HG02642 (cell line): ENCODE data around the gene DNM1L.

Source experiments
- ATAC-seq: cut with Tn5 transposase; IDR thresholded peaks from one replicate; pipeline ENCODE4 v1.9.1; 2021; ENCODE audit warnings: mild to moderate bottlenecking; ENCODE audit not compliant: unreplicated experiment, poor library complexity

DNM1L gene

DNA sequence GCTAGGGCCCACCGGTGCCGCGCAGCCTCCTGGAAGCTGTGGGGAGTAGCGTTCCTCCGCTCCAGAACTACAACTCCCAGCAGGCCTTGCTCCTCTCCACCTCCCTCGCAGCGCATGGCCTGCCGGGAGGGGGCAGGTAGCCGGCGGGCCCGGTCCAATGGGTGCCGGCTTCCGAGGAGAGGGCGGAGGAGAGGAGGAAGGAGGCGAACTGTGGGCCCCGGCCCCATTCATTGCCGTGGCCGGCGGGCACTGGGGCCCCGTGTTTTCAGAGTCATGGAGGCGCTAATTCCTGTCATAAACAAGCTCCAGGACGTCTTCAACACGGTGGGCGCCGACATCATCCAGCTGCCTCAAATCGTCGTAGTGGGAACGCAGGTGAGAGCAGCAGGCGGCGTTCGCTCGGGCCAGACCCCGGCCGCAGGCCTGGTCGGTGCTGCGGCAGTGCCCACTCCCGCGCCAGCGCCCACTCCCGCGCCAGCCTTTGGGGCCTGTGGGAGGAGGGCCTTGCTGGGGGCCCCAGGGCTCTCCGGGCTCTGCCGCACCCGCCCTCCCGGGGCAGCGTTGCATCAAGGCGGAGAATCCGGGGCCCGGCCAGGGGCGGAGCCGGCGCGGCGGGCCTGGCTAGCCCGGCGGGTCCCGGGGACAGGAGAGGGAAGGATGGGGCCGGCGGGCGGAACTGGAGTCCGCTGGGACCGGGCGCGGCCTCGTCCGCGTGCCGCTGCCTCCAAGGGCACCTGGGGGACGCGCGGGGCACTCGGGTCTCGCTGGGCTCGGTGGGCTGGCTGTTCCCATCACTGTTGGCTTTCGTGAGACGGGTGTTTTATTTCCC lies at the start of gene DNM1L:
DNM1L (plus strand) TSS at position 211 of the 829 bp plus-strand sequence; CDS start at position 274, 63 bp downstream.
- ATAC-seq, result peak; percentile 97

DNA sequence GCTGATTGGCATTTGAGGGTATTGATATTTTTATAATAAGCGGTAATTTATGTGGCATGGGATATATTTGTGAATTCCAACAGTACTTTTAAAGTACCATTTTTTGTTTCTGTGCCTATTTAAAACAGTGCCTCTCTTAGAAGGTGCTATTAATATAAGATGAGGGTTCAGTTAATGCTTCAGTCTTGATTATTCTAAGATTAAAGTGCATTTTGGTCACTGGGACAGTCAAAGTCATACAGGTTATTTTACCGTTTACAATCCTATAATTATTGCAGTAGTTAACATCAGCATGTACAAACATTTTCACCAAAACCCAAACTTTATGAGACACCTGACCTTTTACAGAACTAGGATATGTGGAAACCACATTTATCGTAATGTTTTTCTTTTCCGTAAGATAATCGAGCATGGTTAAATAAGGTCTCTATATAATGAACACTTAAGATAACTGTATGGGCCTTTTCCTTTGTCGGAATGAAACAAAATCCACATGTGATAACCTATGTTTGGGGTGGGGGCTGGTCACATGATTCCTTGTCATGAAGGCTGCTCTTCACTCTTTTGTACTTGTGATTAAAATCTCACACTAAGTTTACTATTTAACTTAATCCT lies 37.7 kb upstream of the DNM1L start:
- ATAC-seq, result no peak

DNA sequence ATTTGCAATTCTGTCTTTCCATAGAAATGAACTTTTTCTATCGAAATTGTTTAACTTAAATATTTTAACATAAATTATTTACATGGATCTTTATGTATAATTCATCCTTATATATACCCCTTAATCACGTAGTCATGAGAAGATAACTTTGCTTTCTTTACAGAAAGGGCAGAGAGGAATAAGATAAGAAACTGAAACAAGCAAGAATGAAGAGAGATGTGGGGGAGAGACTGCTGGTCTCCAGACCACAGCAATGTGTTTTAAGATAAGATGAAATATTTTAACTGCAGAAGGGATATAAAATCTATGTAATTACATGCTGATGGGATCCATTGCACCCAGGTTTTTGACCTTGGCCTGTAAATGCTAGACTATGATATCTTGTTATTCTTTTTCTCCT lies 34.7 kb upstream of the DNM1L start:
- no peak for ATAC-seq

DNA sequence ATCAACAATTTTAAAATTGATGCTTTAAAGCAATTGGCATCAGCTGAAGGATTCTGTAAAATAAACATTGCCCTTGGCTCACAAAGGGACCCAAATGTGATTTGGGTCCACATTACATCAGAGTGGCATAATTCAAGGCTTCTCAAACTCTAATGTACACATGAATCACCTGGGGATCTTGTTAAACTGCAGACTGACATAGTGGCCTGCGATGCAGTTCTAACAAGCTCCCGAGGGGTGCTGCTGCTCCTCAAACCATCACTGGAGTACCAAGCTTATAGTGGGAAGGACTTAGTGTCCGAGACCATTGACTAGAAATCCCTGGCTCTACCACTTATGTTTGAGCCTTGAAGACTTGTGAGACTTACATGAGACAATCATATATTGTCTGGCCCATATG lies 31.8 kb upstream of the DNM1L start:
- ATAC-seq, result no peak

DNA sequence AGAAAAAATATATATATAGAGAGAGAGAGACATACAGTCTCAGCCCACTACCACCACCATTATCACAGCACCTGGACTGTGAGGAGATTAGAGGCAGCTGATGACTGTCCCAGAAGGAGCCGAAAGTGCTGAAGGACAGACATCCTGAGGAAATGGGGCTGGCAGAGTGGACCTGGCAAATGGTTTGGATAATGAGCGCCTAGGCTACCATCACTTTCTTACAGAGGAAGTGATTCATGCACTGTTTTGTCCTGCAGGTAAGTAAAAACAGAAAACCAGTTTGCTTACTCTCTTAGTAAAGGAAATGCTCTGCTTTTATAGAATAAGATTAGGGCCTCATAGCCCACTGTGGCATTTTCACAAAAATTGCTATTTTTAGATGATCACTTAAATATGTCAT lies 28.6 kb upstream of the DNM1L start:
- no peak for ATAC-seq

DNA sequence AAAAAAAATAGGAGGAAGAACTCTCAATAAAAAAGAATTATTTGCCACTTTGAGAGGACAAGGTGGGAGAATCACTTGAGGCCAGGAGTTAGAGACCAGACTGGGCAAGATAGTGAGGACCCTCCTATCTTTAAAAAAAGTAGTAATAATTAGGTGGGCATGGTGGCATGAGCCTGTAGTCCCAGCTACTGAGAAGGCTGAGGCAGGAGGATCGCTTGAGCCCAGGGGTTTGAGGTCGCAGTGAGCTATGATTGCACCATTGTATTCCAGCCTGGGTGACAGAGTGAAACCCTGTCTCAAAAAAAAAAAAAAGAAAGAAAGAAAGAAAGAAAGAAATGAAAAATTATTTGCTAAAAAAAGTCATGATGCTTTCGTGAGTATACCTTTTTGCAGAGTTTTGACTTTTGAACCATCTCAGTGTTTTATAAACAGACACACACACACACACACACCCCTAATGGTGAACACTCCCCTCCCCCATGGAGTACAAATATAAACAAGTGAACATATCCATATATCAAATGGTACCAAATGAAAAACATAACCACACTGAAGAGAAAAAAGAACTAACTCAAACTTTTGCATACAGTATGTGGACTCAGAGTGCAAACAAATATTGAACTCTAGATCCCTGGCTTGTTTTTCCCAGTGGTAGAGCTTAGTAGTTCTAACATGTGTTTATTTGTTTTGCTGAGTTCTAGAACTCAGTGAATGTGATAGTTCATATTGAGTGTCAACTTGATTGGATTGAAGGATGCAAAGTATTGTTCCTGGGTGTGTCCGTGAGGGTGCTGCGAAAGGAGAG lies 27.7 kb upstream of the DNM1L start:
- no peak for ATAC-seq

DNA sequence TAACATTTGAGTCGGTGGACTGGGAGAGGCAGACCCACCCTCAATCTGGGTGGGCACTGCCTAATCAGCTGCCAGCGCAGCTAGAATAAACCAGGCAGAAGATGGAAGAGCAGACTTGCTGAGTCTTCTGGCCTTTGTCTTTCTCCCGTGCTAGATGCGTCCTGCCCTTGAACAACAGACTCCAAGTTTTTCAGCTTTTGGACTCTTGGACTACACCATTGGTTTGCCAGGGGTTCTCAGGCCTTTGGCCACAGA lies 27.2 kb upstream of the DNM1L start:
- no peak for ATAC-seq

DNA sequence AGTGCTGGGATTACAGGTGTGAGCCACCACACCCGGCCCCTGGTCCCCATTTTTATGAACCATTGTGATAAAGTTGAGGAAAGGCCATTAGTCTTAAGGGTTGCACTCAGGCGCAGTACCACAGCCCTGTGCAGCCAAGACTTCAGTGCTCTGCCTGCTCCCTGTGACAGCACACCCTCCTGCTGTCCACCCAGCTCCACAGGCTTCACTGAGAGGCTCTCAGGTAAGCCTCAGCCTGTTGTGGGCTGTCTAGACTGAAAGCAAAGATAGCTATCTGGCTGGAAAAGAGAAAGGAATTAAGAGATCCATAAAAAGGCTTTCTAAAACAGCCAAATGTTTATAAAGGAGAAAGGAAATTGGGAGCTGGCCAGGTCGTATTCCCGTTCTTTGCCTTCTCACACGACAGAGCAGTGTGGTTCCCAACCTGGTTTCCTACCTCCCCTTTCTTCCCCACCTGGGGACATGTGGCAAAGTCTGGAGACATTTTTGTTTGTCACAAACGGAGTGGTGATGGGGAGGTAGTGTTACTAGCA lies 19.1 kb upstream of the DNM1L start:
- ATAC-seq, result no peak

DNA sequence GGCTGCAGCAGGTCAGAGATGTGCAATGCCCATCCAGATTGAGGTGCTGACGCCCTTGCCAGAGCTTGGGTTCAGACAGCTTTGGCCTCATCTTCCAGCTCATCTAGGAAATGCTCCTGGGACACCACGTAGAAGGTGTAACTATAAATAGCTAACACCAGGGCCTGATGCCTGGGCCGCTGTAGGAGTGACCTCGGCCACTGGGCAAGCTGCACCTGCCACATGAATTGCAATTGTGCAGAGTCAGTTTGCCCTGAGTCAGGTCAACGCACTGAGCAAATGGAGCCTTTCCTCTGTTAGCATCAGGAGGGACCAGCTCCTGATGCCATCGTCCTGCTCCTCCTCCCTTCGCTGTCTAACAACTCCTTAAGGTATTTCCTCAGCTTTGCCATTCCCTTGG lies 17.4 kb upstream of the DNM1L start:
- no peak for ATAC-seq

DNA sequence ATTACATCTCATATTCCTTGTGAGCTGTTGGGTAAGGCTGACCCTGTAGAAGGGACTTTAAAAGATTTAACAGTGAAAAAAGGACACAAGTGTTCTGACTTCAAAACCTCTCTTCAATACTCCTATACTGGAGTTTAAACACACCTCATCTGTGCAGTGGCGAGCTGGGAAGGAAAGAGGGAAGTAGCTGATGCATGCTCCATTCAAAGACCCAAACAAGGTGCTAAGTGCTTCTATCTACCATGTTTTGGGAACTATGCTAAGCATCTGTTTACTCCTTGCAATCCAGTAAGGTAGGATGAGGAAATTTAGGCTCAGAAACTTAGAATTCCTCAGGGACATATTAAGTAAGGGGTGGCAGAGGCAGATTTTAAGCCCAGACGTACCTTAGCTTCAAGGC lies 16.4 kb upstream of the DNM1L start:
- no peak for ATAC-seq

DNA sequence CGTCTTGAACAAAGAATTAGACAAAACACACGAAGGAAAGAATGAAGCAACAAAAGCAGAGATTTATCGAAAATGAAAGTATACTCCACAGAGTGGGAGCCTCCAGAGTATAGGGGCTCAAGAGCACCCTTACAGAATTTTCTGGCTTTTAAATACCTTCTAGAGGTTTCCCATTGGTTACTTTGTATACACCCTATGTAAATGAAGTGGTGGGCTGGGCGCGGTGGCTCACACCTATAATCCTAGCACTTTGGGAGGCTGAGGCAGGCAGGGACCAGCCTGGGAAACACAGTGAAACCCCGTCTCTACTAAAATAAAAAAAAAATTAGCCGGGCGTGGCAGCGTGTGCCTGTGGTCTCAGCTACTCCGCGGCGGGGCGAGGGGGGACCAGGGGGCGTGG lies 13.1 kb upstream of the DNM1L start:
- no peak for ATAC-seq

DNA sequence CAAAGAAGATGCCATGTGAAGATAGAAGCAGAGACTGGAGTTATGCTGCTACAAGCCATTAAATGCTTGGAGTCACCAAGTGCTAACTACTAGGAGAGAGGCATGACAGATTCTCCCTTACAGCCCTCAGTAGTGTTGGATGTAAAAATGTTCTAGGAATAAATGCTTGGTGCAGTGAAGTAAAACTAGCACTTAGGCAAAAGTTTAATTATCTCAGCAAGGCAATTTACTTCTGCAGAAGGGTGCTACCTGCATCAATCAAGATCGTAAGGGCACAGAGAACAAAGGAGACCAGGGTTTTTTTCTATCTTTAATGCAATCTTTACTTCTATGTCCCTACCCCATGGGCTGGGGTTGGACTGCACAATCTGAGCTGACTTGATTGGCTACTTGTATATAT lies 9.5 kb upstream of the DNM1L start:
- no peak for ATAC-seq

DNA sequence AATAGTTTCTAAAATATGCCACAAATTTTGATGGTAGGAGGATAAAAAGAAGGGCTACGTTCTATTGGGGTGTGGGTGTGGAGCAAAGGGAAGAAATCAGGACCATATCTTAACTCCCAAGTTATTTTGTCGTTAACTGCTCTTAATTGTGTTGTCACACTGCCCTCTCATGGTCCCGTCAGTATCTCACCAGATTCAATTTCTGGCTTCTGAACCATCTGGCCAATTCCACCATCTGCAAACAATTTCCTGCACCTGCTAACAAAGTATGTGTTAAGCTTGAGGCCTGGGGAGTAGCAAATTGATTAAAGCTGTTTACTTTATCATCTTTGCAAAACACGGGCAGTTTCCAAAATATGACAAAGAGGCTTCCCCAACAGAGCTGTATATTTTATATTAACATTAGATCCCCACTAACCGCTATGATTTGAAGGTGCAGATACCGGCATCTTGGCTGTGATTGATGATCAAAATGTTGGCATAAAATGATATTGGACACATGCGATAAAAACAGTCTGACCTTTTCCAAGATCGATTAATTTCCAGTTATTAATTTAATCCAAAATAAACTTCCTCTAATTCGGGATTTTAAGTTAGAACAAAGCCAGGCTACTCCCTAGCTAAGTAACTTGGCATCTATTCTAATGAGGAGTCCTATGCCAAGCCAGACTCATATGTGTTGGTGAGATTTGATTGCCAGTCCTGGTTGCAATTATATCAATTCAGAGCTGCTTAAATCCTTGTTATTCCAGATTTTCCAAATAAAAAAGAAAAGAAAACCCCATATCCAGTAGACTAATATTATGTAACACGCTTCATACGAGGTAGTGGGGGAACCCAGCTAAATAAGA lies 6.9 kb upstream of the DNM1L start:
- no peak for ATAC-seq

DNA sequence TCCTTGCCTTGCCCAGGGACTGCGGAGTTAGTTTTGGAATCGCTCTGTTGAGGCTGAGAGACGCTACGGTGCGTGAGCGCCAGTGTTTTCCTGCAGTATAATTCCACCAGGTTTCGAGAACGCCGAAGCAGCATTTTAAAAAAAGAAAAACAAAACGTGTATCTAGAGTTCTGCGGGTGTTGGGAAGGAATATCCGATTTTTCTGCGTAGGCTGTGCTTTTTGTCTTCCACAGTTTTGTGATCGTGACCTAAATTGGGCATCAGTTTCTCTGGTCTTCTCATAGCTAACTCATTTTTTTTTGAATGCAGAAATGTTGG lies 778 bp downstream of the DNM1L start:
- ATAC-seq, result no peak

DNA sequence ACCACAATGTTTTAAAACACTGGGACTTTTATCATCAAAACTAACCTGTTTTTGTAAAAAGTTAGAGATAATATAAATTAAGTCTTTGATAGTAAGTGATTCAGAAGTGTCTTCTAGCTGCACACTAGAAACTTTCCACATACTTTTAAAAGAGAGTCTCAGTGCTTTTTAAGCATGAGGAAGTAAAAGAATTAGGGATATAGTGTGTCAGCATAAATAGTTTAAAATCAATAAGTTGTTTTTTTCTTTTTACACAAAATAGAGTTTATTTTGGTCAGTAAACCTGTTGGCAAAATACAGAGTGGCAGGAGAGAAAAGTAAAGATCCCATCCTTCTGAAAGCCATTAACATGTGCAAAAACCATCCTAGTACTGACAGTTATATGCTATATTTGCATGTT lies 1.7 kb downstream of the DNM1L start:
- ATAC-seq, result no peak

DNA sequence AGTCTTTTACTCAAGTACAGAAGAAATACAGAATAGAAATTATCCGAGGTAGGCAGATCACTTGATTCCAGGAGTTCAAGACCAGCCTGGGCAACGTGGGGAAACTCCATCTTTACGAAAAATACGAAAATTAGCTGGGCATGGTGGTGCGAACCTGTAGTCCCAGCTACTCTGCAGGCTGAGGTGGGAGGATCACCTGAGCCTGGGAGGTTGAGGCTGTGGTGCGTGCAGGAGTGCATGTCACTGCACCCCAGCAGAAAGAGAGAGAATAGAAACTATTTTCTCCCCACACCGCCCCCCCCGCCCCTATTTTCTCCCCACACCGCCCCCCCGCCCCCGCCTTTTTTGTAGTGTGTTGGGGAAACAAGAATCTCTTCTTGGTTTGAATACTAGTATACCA lies 2.2 kb downstream of the DNM1L start:
- no peak for ATAC-seq

DNA sequence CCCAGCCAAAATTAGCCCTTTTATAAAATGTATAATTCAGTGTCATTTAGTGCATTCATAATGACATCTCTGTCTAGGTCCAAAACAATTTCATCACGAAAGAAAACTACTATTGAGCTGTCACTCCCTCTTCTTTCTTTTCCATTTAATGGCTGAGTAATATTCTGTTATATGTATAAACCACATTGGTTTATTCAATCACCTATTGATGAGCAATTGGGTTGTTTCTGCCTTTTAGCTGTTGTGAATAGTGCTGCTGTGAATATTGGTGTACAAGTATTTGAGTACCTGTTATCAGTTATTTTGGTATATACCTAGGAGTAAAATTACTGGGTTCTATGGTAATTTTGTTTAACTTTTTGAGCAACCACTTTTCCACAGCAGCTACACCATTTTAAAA lies 7.2 kb downstream of the DNM1L start:
- no peak for ATAC-seq

DNA sequence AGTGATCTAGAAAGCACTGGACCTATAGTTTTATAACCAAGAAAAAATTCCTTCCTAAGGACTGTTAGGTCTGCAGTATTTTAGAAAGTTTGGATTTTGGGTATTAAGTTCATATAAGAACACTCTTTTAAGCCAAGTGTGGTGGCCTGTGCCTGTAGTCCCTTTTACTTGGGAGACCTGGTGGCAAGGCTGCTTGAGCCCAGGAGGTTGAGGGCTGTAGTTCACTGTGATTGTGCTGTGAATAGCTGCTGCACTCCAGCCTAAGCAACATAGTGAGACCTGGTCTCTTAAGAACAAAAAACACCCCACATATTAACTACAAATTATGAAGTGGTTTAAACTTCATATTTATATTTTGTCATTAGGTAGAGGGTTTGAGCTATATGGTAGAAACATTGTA lies 9.7 kb downstream of the DNM1L start:
- no peak for ATAC-seq

DNA sequence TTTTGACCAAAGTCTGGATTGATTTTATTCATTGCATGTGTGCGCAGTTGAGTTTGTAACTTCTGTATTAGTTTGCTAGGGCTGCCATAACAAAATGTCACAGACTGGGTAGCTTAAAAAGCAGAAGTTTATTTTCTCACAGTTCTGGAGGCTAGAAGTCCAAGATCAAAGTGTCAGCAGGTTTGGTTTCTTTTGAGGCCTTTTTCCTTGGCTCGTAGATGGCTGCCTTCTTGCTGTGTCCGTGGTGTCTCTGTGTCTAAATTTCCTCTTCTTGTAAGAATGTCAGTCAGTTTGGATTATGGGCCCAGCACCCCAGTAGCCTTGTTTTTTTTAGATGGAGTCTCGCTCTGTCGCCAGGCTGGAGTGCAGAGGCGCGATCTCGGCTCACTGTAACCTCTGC lies 11.8 kb downstream of the DNM1L start:
- no peak for ATAC-seq

DNA sequence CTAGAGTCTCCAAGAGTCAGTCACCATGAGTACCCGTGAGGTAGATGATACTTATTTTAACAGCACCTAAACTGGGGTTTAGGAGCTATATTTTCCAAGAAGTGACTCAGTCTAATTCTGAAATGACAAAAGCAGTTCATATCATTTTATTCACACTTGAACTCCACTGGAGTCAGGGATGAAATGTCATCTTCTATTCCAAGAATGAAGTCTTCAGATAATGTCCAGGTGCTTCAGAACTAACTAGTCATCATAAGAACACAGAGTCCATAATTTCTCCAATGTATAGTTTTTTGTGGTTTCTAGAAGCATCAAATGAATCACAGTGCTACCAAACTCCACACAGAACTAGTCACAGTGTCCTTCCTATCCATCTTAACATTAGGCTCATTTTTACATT lies 13.3 kb downstream of the DNM1L start:
- ATAC-seq, result no peak

DNA sequence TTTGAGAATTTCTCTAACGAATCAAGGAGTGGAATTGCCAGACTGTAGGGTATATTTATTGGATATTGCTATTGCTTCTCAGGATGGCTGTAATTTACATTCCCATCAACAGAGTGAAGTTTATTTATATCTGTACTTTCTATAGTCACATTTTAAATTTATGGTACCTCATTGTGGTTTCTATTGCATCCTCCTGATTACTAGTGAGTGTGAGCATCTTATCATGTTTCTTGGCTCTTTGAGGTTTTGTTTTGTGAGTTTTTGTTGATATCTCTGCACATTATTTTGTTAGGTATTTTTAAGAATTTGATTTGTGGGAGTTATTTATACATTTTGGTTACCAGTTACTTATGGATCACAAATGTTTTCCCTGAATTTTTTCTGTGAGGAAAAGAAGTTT lies 13.9 kb downstream of the DNM1L start:
- no peak for ATAC-seq
